ENCODE results near the gene MYOF. TPM values are rescaled to one million over a fixed set of nuclear protein-coding genes. Genes with fewer than 3 reads are reported as not detected.
A peak's percentile ranks its signal among the peaks of the same experiment; 100 is the strongest.
"Not testable (repeated sequence)": the region's sequence is repeated elsewhere in the genome, so short reads cannot be mapped to it uniquely, and the experiment has no call there.

The MYOF gene
- total RNA-seq, 1 donor from 2014 or later: 264 TPM

- DNase-seq (ENCODE audit: low read depth): no peak
Measured at GRCh38 chr10:93299606-93300287, 182.4 kb downstream of the MYOF start.

DNA sequence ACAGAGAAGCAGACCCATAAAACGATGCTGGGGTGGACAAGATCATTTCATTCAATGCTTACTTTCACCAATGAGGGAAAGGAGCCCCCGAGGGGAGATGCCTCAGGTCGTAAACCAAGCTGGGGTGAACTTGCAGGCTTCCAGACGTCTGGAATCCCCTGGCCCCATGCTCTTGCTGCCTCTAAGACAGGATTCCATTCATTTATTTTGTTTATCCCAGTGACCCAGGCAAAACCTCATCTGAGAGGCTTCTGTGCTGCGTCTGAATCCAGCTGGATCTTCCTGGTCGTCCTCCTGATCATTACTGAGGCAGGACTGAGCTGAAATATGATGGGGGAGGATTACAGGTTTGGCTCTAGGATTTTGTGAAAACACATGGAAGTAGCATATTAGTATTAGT lies 182.9 kb downstream of the MYOF start:
- no peak for DNase-seq (ENCODE audit: low read depth)

GRCh38 chr10:93296151-93296550 lies 186.0 kb downstream of the MYOF start:
- no peak for DNase-seq (ENCODE audit: low read depth)

GRCh38 chr10:93293999-93294398 lies 188.1 kb downstream of the MYOF start:
- peak; percentile 11 for DNase-seq (ENCODE audit: low read depth)

DNA sequence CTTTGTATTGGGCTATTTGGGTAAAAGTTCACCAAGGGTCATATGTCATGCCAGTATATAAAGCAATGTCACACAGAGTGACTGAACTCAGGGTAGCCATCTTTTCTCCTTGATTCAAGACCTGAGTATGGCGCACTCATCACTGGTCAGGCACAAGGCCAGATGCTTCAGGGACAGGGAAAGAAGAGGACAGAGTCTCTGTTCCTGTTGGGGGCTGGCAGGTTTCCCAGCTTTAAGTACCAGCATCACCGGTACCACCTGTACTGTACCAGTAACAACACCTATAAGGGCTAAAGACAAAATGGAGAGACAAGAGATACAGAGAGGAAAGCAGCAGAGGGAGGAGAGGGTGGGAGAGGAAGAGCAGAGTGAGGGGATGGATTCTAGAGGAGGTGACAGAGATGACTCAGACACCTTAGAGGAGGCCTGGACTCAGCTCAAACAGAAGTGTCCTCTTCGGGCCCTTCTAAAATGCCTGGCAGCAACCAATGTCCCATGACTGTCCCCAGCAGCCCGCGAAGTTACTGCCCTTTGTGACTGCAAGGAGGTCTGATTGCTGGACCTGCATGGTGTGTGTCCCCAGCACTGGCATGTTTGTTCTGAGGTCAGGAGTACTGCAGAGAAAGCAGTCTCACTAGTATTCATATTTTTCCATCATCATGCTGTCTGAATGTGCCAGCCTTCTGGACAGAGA lies 191.3 kb downstream of the MYOF start:
- DNase-seq (ENCODE audit: low read depth): no peak

- DNase-seq (ENCODE audit: low read depth): peak; percentile 94
Measured at GRCh38 chr10:93288679-93289634, 193.2 kb downstream of the MYOF start.

DNA sequence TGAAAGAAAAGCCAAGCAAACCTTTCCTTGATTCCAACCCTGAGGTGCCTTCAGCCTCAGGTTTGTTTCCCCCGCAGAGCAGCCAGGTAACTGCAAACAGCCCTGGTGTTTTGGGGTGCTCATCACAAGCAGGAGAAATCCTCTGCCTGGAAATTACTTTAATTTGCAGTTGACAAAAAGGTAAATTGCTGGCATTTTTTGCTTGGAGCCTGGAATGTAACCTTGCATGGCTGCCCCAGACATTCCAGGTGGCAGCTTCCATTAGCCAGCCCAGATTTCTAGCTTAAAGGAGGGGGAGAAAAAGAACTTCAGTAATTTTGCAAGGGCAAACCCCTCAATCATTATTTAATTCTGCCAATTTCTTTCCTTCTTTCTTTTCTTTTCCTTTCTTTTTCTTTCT lies 194.4 kb downstream of the MYOF start:
- DNase-seq (ENCODE audit: low read depth): no peak

GRCh38 chr10:93284246-93284645 lies 197.9 kb downstream of the MYOF start:
- DNase-seq (ENCODE audit: low read depth): not testable (repeated sequence)

- DNase-seq (ENCODE audit: low read depth): no peak
Measured at GRCh38 chr10:93281367-93281720, 200.8 kb downstream of the MYOF start.

- DNase-seq (ENCODE audit: low read depth): no peak
Measured at GRCh38 chr10:93280699-93281366, 201.3 kb downstream of the MYOF start.

DNA sequence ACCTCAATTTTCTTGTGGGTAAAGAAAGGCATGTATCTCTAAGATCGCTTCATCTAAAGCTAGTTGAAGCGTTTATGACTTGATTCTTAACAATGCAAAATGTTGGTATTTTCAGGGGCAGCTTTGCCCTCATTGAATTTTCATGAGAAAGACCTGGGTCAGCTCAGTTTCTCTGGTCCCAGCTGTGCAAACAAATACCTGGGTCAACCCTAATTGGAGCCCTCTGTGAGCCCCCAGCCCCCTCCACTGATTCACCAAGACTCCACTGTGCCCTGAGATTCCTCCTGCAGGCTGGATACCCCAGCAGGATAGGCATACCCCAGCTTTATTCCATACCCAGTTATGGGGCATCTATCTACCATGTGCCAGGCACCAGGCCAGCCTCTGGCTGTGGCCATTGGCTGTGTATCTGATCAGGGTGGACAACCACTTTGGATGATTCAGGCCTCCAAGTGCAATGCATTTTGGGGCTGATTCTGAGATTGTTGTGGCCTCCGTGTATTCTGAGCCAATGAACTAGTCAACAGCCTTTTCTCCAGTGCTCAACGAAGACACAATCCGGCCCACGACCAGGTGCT lies 201.9 kb downstream of the MYOF start:
- no peak for DNase-seq (ENCODE audit: low read depth)

GRCh38 chr10:93277360-93277759 lies 204.8 kb downstream of the MYOF start:
- no peak for DNase-seq (ENCODE audit: low read depth)

- DNase-seq (ENCODE audit: low read depth): no peak
Measured at GRCh38 chr10:93274419-93274818, 207.7 kb downstream of the MYOF start.

- no peak for DNase-seq (ENCODE audit: low read depth)
Measured at GRCh38 chr10:93272884-93273675, 209.1 kb downstream of the MYOF start.

DNA sequence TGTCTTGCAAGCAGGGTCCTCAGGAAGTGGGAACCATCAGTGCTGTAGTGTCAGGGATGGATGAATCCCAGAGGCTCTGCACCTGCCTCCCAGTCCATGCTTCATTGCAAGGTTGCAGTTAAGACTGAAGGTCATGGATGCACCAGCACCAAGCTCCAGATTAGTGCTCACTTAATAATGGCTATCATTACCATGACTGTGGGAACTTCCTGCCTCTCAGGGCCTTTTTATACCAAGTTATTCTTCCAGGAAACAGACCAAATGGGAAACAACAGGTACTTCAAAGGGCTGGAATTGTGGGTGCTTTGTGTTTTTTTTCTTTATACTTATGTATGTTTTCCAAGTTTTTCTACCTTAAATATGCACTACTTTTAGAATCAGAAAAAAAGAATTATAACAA lies 210.8 kb downstream of the MYOF start:
- no peak for DNase-seq (ENCODE audit: low read depth)

DNA sequence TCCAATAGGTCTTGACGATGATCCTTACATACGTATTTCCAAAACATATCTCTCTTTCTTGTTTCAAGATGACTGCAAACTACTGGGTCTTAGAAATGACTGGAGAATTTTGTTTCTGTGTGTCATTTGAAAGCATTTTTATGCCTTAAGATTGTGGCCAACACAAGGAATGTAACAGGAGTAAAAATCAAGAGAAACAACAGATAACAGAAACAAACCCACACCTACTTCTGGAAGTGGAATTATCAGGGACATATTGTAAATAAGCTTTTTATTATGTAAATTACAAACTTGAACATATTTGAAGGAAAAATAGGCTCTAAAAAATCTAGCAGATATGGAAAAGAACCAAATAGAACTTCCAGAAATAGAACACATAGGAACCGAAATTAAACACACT lies 212.9 kb downstream of the MYOF start:
- DNase-seq (ENCODE audit: low read depth): no peak

DNA sequence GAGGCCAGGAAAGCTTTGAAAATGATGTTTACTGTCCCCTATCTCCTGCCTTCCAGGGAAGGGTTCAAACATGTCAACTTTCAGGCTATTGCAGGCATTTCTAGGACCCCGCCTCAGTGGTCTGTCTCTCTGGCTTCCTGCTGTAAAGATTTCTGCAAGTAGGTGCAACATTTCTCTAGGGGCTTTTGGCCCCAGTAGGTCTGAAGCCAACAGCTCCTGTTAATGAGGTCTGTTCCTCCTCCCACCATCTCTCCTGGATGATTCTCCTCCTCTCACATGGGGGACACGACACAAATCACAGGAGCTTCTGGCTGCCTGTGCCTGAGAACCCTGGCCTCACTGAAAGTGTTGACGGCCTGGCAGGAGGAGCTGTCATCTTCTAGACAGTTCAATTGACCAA lies 214.1 kb downstream of the MYOF start:
- DNase-seq (ENCODE audit: low read depth): no peak

GRCh38 chr10:93267521-93267920 lies 214.6 kb downstream of the MYOF start:
- DNase-seq (ENCODE audit: low read depth): no peak

DNA sequence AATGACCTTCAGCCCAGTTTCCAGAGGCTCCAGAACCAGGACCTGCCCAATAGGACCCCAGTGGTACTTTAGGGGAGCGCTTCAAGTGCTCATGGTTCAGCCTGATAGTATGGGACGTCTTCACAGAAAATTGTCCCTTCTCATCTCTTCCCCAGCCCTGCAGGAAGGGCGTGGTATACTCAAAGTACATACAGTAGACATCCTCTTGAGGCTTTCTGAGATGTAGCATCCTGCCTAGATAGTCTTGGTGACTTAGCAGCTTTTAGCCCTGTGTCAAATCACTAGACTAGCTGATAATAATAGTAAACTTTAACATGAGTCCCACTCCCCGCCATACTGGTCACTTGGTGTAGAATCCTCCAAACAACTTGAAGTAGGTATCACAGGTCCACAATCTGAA lies 215.3 kb downstream of the MYOF start:
- DNase-seq (ENCODE audit: low read depth): no peak

DNA sequence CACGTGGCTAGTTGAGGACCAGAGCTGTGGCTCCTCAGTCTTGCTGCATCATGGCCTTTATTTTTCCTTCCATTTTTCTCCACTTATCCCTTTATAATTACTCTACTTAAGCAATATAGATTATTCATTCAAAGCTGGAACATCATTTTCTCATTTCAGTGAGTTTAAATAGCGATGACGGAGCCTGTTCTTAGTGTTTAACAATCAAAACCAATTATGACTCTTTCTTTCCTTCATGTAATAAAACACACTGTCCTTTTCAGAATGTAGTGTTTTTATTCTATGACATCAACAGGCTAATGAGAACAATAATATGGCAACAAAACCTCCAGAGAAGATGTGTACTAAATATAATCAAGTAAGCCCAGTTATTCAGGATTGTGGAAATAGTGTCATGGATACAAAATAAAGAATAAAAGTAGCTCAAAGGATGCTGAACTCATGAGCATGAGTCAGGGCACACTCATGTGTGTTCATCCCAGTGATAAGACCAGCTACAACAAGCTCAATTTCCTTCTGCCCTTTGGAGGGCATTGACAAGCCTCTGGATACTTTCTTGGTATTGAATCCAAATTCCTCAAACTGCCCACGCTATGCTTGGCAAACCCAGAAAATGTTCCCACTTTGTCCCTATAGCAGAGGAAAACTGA lies 220.0 kb downstream of the MYOF start:
- no peak for DNase-seq (ENCODE audit: low read depth)
